DND-41 (cell line): Measurements from ENCODE around the gene DPM3.
A peak's percentile ranks its signal among the peaks of the same experiment; 100 is the strongest.

ENCODE experiments used
- ATAC-seq: fragments of 200-7000 bp; cut with Tn5 transposase; 3 replicates; pipeline ENCODE4 v1.9.1; 2021; ENCODE audit warnings: low read depth; ENCODE audit not compliant: insufficient read depth
- DNase-seq: peaks from one replicate; pipeline ENCODE4 v3.0.0-alpha.2; 2020
- H2AFZ ChIP-seq: 2 replicates; pipeline ENCODE4 v1.6.0; 2012; ENCODE audit warnings: low read depth, low read length
- H3K27ac ChIP-seq: 2 replicates; pipeline ENCODE4 v1.5.1; 2012; ENCODE audit warnings: low read length, inconsistent platforms
- H3K27me3 ChIP-seq: fragments of 200-600 bp; sonication (generic); 2 replicates; pipeline ENCODE4 v1.6.0; 2012; ENCODE audit warnings: low read length, mild to moderate bottlenecking, inconsistent platforms; ENCODE audit not compliant: insufficient read depth, poor library complexity
- H3K36me3 ChIP-seq: 2 replicates; pipeline ENCODE4 v1.5.1; 2012; ENCODE audit warnings: low read length, inconsistent platforms; ENCODE audit not compliant: insufficient read depth
- H3K4me1 ChIP-seq: 2 replicates; pipeline ENCODE4 v1.5.1; 2012; ENCODE audit warnings: mild to moderate bottlenecking, low read length; ENCODE audit not compliant: insufficient read depth
- H3K4me2 ChIP-seq: 2 replicates; pipeline ENCODE4 v1.6.0; 2012; ENCODE audit warnings: mild to moderate bottlenecking, moderate library complexity, low read length, inconsistent platforms; ENCODE audit not compliant: insufficient read depth
- H3K4me3 ChIP-seq, 2 experiments: fragments of 200-600 bp in 1 of 2; shearing (Covaris generic) in 1 of 2; 2 replicates each; pipeline ENCODE4 v1.5.1; 2012 to 2016; ENCODE audit warnings: inconsistent platforms in 2 of 2, low read length in 2 of 2, mild to moderate bottlenecking in 2 of 2, low read depth in 1 of 2, moderate library complexity in 1 of 2
- H3K79me2 ChIP-seq: 2 replicates; pipeline ENCODE4 v1.6.0; 2012; ENCODE audit warnings: low read length, inconsistent platforms; ENCODE audit not compliant: insufficient read depth
- H3K9ac ChIP-seq: 2 replicates; pipeline ENCODE4 v1.6.0; 2012; ENCODE audit warnings: low read depth, mild to moderate bottlenecking, inconsistent platforms, low read length, moderate library complexity
- H3K9me3 ChIP-seq: 2 replicates; pipeline ENCODE4 v1.5.1; 2012; ENCODE audit warnings: low read length, moderate library complexity, mild to moderate bottlenecking, inconsistent platforms; ENCODE audit not compliant: insufficient read depth, severe bottlenecking
- H4K20me1 ChIP-seq: 2 replicates; pipeline ENCODE4 v1.6.0; 2012; ENCODE audit warnings: low read length; ENCODE audit not compliant: insufficient read depth
- CTCF ChIP-seq: IDR thresholded peaks from 2 replicates; pipeline ENCODE4 v1.5.1; 2012; ENCODE audit warnings: borderline replicate concordance, low read length, moderate library complexity, mild to moderate bottlenecking; ENCODE audit not compliant: poor library complexity, severe bottlenecking; ENCODE audit errors: extremely low read depth
- EZH2 ChIP-seq: IDR thresholded peaks from 3 replicates; pipeline ENCODE4 v1.6.1; 2012; ENCODE audit warnings: borderline replicate concordance, low read depth, mild to moderate bottlenecking, moderate library complexity, low read length, inconsistent platforms; ENCODE audit not compliant: severe bottlenecking

The DPM3 gene

GRCh38 chr1:155131285-155131684, 9.0 kb downstream of the DPM3 start:
- Histone ChIP-seq H3K79me2 (peaks cover 7% of the 10 kb centered on the region), H2AFZ (no peak overlapping the region), H3K9me3 (no peaks in the 10 kb centered on the region), H3K27ac (no peak overlapping the region), H3K4me1 (peaks cover 45% of the 10 kb centered on the region), H3K36me3 (no peaks in the 10 kb centered on the region), H3K9ac (no peak overlapping the region), H3K27me3 (peaks cover 30% of the 10 kb centered on the region), H3K4me2 (no peak overlapping the region), H4K20me1 (0 out of 2 replicates have a peak, but pooled peaks cover 2% of the 10 kb centered on the region), H3K4me3 (no peak overlapping the region)
- TF ChIP-seq EZH2 = no peak
- no peak for DNase-seq
- ATAC-seq = no peak

- no peaks in the 10 kb centered on the region for H3K36me3 ChIP-seq
- no peaks in the 10 kb centered on the region for H3K9me3 ChIP-seq
- H3K79me2 ChIP-seq = peaks cover 2% of the 10 kb centered on the region; the same call in 1 of the 2 replicates
- 0 out of 2 replicates have a peak, but pooled peaks cover 2% of the 10 kb centered on the region for H4K20me1 ChIP-seq
- H3K9ac ChIP-seq = no peak overlapping the region
- H3K27ac ChIP-seq = no peak overlapping the region
- ATAC-seq (no peak), DNase-seq (no peak)
- H3K4me2 ChIP-seq = no peak overlapping the region
- peaks cover 38% of the 10 kb centered on the region for H3K27me3 ChIP-seq
- peaks cover 43% of the 10 kb centered on the region for H3K4me1 ChIP-seq
- H3K4me3 ChIP-seq = no peak overlapping the region
- TF ChIP-seq CTCF = no peak
- no peak for TF ChIP-seq EZH2
- H2AFZ ChIP-seq = no peak overlapping the region
Observed at GRCh38 chr1:155130272-155131006, 9.9 kb downstream of the DPM3 start.

- DNase-seq = no peak
- H3K27me3 ChIP-seq = peaks cover 41% of the 10 kb centered on the region
- H4K20me1 ChIP-seq = 0 out of 2 replicates have a peak, but pooled peaks cover 2% of the 10 kb centered on the region
- H3K79me2 ChIP-seq = no peaks in the 10 kb centered on the region
- no peak for ATAC-seq
- H3K4me3 ChIP-seq = peak overlapping the region in 1 of 2 experiments; percentile 54; a peak in 1 of 4 replicates
- no peak overlapping the region for H2AFZ ChIP-seq
- no peaks in the 10 kb centered on the region for H3K36me3 ChIP-seq
- no peak overlapping the region for H3K9ac ChIP-seq
- H3K4me1 ChIP-seq = peaks cover 29% of the 10 kb centered on the region
- H3K27ac ChIP-seq = no peak overlapping the region
- peak overlapping the region; percentile 80 for H3K4me2 ChIP-seq
- TF ChIP-seq CTCF = no peak
- TF ChIP-seq EZH2 = no peak
- H3K9me3 ChIP-seq = no peaks in the 10 kb centered on the region
Observed at GRCh38 chr1:155128755-155129473, 11.4 kb downstream of the DPM3 start.
